Right lobe of liver (tissue), 6 donors: ENCODE data around the gene FAM13A. TPM values are rescaled to one million over a fixed set of nuclear protein-coding genes. Genes with fewer than 3 reads are reported as not detected.

ENCODE experiments used
- ATAC-seq, 4 donors: fragments of 200-7000 bp; cut with Tn5 transposase; one replicate each; pipeline ENCODE4 v1.9.1; 2020; ENCODE audit warnings: mild to moderate bottlenecking in 4 of 4, moderate library complexity in 4 of 4
- DNase-seq, 3 donors: peaks; one replicate each; pipeline ENCODE4 v3.0.0-alpha.2; 2020
- H3K27ac ChIP-seq, 3 donors: fragments of 200-600 bp; one replicate each; pipeline ENCODE4 v1.8.0; 2022
- H3K27me3 ChIP-seq, 2 donors: fragments of 200-600 bp; one replicate each; pipeline ENCODE4 v1.8.0; 2022
- H3K36me3 ChIP-seq, 4 donors: fragments of 200-600 bp; sonication (generic) in 1 of 4; one replicate each; pipeline versions ENCODE4 v1.5.1 to v1.8.0; 2017 to 2022; ENCODE audit warnings: control low read depth in 1 of 4
- H3K4me1 ChIP-seq, 4 donors: fragments of 200-600 bp; sonication (generic) in 1 of 4; one replicate each; pipeline versions ENCODE4 v1.5.1 to v1.8.0; 2017 to 2022; ENCODE audit warnings: control low read depth in 1 of 4
- H3K4me3 ChIP-seq, 3 donors: fragments of 200-600 bp; one replicate each; pipeline ENCODE4 v1.8.0; 2022
- H3K9me3 ChIP-seq, 4 donors: fragments of 200-600 bp; sonication (generic) in 1 of 4; one replicate each; pipeline versions ENCODE4 v1.5.1 to v1.8.0; 2017 to 2022; ENCODE audit warnings: control low read depth in 1 of 4
- POLR2A ChIP-seq: fragments of 450-650 bp; IDR thresholded peaks from one replicate; pipeline ENCODE4 v1.6.1; 2017; ENCODE audit warnings: antibody characterized with exemption, mild to moderate bottlenecking
- WGBS: methylation state at CpG from one replicate; pipeline ENCODE4 v1.1.6; 2018; ENCODE audit warnings: low coverage, low lambda C conversion rate; ENCODE audit not compliant: insufficient coverage; ENCODE audit errors: missing lambda C conversion rate; 5-methylcytosine and 5-hydroxymethylcytosine counted together
- intact Hi-C, 2 donors: fragments of 100-400 bp; cut with DNase I; formaldehyde crosslinking; loops; one replicate each; pipeline versions ENCODE4 v1.11.2 to v1.14.1; 2022
- total RNA-seq, 6 experiments: library from RNA; depleted of rRNA in 2 of 6; stranded (reverse); fragments of >200 nt in 2 of 6; fragmentation: NEBNext Ultra II Directional in 3 of 6; extraction: Animal tissue kit (Norgen Biotek cat#: 25700) in 3 of 6; gene quantifications; one replicate each; pipeline versions ENCODE4 v1.1.0 to v1.2.4, GENCODE V29; 2016 to 2023
- TF ChIP-seq, protein P1 (sequence below), 4 donors: fragments of 200-600 bp in 3 of 4; fragments of 450-650 bp in 1 of 4; IDR thresholded peaks; one replicate each; pipeline versions ENCODE4 v1.5.1 to v1.8.0; 2016 to 2022; ENCODE audit warnings: antibody characterized with exemption in 4 of 4, mild to moderate bottlenecking in 2 of 4
- donor health status: DM: no; HTN: yes; CAD: no.
- donor health status: DM: no; HTN: no; CAD: no.
- donor health status: DM: no; HTN: no; CAD: no.
- donor health status: DM: no; HTN: yes; CAD: no.
- donor health status: DM: no; HTN: yes; CAD: no.

The FAM13A gene
- total RNA-seq, 6 experiments from 2014 or later, result 28.3 to 82.5 (median 51.7) TPM

DNA sequence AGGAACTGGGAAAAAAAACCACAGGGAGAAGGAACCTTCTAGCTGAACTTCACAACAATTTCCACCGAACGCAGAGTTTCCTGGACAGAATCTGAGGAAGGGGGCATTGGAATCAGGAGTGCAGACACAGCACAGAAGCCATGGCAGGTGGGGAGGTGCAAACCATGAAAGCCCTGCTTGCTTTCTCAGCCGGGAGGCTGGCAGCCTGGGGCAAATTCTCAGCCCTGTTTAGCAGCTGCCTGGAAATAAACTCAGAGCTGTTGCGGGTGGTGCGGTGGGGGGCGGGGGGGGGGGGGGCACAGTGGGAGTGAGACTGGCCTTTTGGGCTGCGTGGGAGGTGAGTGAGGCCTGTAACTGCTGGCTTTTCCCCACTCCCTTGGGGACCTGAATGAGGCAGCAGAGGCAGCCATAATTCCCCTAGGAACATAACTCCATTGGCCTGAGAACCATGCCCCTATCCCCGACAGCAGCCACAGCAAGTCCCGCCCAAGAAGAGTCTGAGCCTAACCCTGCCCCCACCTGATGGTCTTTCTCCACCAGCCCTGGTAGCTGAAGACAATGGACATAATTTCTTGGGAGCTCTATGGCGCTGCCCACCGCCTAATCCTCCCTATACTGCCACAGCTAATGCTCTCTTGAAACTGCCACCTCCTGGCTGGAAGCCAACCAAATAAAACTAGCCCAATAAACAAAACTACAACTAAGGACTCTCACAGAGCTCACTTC lies 176.3 kb downstream of the FAM13A start:
- Histone ChIP-seq H3K27ac (no peak overlapping the region), H3K9me3 (no peaks in the 10 kb centered on the region), H3K4me1 (no peaks in the 10 kb centered on the region), H3K36me3 (no peaks in the 10 kb centered on the region), H3K4me3 (no peak overlapping the region), H3K27me3 (no peaks in the 10 kb centered on the region)
- TF ChIP-seq, protein P1, sequence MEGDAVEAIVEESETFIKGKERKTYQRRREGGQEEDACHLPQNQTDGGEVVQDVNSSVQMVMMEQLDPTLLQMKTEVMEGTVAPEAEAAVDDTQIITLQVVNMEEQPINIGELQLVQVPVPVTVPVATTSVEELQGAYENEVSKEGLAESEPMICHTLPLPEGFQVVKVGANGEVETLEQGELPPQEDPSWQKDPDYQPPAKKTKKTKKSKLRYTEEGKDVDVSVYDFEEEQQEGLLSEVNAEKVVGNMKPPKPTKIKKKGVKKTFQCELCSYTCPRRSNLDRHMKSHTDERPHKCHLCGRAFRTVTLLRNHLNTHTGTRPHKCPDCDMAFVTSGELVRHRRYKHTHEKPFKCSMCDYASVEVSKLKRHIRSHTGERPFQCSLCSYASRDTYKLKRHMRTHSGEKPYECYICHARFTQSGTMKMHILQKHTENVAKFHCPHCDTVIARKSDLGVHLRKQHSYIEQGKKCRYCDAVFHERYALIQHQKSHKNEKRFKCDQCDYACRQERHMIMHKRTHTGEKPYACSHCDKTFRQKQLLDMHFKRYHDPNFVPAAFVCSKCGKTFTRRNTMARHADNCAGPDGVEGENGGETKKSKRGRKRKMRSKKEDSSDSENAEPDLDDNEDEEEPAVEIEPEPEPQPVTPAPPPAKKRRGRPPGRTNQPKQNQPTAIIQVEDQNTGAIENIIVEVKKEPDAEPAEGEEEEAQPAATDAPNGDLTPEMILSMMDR (IDR thresholded peaks at IDR 0.05), result no peak
- no peak for TF ChIP-seq POLR2A
- ATAC-seq (no peak), DNase-seq (no peak)
- intact Hi-C loops, result no loop called here
- 91% methylated on average over 5 of the region's 11 CpGs for whole genome bisulfite sequencing

- DNase-seq (no peak), ATAC-seq (no peak)
- intact Hi-C loops, result no loop called here
- H3K27ac ChIP-seq, result no peak overlapping the region
- no peaks in the 10 kb centered on the region for H3K9me3 ChIP-seq
- no peaks in the 10 kb centered on the region for H3K36me3 ChIP-seq
- TF ChIP-seq, protein P1 (IDR thresholded peaks at IDR 0.05), result no peak
- no peak for TF ChIP-seq POLR2A
- H3K27me3 ChIP-seq, result no peaks in the 10 kb centered on the region
- H3K4me1 ChIP-seq, result no peaks in the 10 kb centered on the region
- H3K4me3 ChIP-seq, result no peak overlapping the region
- WGBS, result 66% methylated on average over 4 of the region's 4 CpGs
These were observed 177.0 kb downstream of the FAM13A start for GRCh38 chr4:88879991-88880390.

DNA sequence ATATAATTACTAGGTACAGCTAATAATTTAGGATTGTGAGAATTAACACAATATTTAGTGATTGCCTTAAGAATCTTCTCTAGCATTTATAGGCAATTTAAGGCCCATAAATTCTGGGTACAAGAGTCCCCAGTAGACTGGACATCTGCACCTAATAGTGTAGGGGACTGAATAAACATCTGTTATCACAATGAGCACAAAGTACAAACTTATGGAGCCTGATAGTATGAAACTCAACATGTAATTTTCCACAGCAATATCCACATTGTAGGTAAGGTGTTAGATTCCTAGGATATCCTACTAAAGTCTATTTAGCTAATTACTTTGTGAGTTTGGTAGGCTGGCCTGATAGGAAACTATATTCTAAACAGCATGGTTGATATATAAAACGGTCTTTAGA lies 178.3 kb downstream of the FAM13A start:
- TF ChIP-seq, protein P1 (IDR thresholded peaks at IDR 0.05), result no peak
- no peak for TF ChIP-seq POLR2A
- no peak overlapping the region for H3K27ac ChIP-seq
- no peaks in the 10 kb centered on the region for H3K4me1 ChIP-seq

DNA sequence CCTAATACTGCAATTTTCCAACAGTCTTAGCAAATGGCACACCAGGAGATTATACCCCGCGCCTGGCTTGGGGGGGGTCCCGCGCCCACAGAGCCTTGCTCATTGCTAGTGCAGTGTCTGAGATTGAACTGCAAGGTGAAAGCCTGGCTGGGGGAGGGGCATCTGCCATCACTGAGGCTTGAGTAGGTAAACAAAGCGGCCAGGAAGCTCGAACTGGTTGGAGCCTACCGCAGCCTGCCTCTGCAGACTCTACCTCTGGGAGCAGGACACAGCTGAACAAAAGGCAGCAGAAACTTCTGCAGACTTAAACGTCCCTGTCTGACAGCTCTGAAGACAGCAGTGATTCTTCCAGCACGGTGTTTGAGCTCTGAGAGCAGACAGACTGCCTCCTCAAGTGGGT lies 186.6 kb downstream of the FAM13A start:
- intact Hi-C loops, result no loop called here
- ATAC-seq (no peak), DNase-seq (no peak)
- Histone ChIP-seq H3K27me3 (no peaks in the 10 kb centered on the region), H3K4me3 (no peak overlapping the region), H3K27ac (no peak overlapping the region), H3K4me1 (no peaks in the 10 kb centered on the region), H3K9me3 (no peaks in the 10 kb centered on the region), H3K36me3 (no peaks in the 10 kb centered on the region)
- TF ChIP-seq POLR2A, result no peak
- TF ChIP-seq, protein P1 (IDR thresholded peaks at IDR 0.05), result no peak
- whole genome bisulfite sequencing, result 90% methylated on average over 6 of the region's 9 CpGs

More for the DNA sequence above, 178.3 kb downstream of the FAM13A start:
- Histone ChIP-seq H3K36me3 (no peaks in the 10 kb centered on the region), H3K27me3 (no peaks in the 10 kb centered on the region), H3K4me3 (no peak overlapping the region), H3K9me3 (no peaks in the 10 kb centered on the region)
- WGBS, result 60% methylated on average over 1 of the region's 1 CpG
- intact Hi-C loops, result no loop called here
- no peak for DNase-seq
- peak in 3 of 4 donors; percentile 17 to 52 (median 38) for ATAC-seq
